Measurements from ENCODE around the gene PRKAB2.

- TF ChIP-seq CTCF (IDR thresholded peaks at IDR 0.05 in 4 of 5, conservative IDR thresholded peaks at IDR 0.05 in 1 of 5) (no peak), POLR2A (IDR thresholded peaks at IDR 0.05) (no peak)
These were observed 13.2 kb upstream of the PRKAB2 start for GRCh38 chr1:147185432-147185831.
